ENCODE data around the gene RORB.

DNA sequence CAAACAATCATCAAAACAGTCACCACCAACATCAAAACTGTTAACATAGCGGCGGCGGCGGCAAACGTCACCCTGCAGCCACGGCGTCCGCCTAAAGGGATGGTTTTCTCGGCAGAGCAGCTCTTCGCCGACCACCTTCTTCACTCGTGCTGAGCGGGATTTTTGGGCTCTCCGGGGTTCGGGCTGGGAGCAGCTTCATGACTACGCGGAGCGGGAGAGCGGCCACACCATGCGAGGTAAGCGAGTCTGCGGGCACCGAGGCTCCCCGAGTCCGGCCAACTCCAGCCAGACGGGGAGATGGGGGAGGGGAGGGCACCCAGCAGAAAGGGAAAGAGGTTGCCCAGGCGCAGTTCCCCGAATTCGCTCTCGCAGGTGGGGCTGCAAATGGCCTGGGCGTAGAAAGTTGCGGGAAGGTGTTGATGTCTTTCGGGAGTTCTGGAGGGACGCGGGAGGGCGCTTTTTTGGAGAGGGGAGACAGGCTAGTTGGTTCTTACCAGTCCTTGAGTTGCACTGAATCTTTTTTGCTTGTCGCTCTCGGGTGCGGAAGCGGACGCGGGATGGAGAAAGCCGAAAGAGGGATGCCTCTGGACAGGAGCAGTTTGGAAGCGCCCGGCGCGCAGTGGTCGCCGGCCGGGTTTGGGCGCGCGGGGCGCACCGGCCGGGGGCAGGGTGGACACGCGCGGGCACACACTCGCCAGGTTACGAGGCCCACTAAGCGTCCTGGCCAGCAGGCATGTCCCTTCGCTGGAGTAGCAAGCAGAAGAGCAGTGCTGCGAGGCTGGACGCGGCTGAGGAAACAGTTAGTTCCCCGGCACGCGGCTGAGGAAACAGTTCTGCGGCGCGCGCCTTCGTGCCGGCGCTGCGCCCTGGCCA, 849 bp downstream of the RORB start:
- TF ChIP-seq, protein P1, sequence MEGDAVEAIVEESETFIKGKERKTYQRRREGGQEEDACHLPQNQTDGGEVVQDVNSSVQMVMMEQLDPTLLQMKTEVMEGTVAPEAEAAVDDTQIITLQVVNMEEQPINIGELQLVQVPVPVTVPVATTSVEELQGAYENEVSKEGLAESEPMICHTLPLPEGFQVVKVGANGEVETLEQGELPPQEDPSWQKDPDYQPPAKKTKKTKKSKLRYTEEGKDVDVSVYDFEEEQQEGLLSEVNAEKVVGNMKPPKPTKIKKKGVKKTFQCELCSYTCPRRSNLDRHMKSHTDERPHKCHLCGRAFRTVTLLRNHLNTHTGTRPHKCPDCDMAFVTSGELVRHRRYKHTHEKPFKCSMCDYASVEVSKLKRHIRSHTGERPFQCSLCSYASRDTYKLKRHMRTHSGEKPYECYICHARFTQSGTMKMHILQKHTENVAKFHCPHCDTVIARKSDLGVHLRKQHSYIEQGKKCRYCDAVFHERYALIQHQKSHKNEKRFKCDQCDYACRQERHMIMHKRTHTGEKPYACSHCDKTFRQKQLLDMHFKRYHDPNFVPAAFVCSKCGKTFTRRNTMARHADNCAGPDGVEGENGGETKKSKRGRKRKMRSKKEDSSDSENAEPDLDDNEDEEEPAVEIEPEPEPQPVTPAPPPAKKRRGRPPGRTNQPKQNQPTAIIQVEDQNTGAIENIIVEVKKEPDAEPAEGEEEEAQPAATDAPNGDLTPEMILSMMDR (IDR thresholded peaks at IDR 0.05) = no peak
- no peak for TF ChIP-seq POLR2A (IDR thresholded peaks at IDR 0.05)

Data from body of pancreas (tissue), 4 donors.